Fibroblast of lung (primary cell): ENCODE results near the gene HAPLN1. TPM values are rescaled to one million over a fixed set of nuclear protein-coding genes. Genes with fewer than 3 reads are reported as not detected.

ENCODE experiments used
- DNase-seq, 2 donors: peaks; one replicate each; pipeline versions ENCODE4 v3.0.0 to v3.0.0-alpha.2; 2010; ENCODE audit warnings: low read depth in 2 of 2
- H2AFZ ChIP-seq: 2 replicates; pipeline ENCODE4 v1.5.1; 2012; ENCODE audit warnings: low read length, control low read depth, inconsistent platforms
- H3K27ac ChIP-seq: 2 replicates; pipeline ENCODE4 v1.5.1; 2011; ENCODE audit warnings: low read length, control low read depth; ENCODE audit not compliant: insufficient read depth
- H3K27me3 ChIP-seq: 2 replicates; pipeline ENCODE4 v1.5.1; 2011; ENCODE audit warnings: mild to moderate bottlenecking, low read length; ENCODE audit not compliant: control insufficient read depth, insufficient read depth
- H3K36me3 ChIP-seq: 2 replicates; pipeline ENCODE4 v1.5.1; 2011; ENCODE audit warnings: low read length; ENCODE audit not compliant: control insufficient read depth, insufficient read depth
- H3K4me1 ChIP-seq: 2 replicates; pipeline ENCODE4 v1.5.1; 2011; ENCODE audit warnings: low read length; ENCODE audit not compliant: control insufficient read depth, insufficient read depth; ENCODE audit errors: extremely low read depth
- H3K4me2 ChIP-seq: 2 replicates; pipeline ENCODE4 v1.5.1; 2011; ENCODE audit warnings: low read length, control low read depth; ENCODE audit not compliant: insufficient read depth; ENCODE audit errors: extremely low read depth
- H3K4me3 ChIP-seq, 4 experiments: fragments of 200-600 bp in 1 of 4; sonication (generic) in 1 of 4; replicated peaks in 1 of 4; 2 replicates each; pipeline ENCODE4 v1.5.1; 2011 to 2016; ENCODE audit warnings: low read length in 4 of 4, low read depth in 3 of 4, mild to moderate bottlenecking in 3 of 4, control low read depth in 2 of 4, inconsistent platforms in 1 of 4, mixed read lengths in 1 of 4; ENCODE audit not compliant: insufficient read depth in 1 of 4; ENCODE audit errors: control extremely low read depth in 1 of 4
- H3K79me2 ChIP-seq: 2 replicates; pipeline ENCODE4 v1.5.1; 2012; ENCODE audit warnings: mild to moderate bottlenecking, low read length, inconsistent platforms; ENCODE audit not compliant: control insufficient read depth, insufficient read depth
- H3K9ac ChIP-seq: 2 replicates; pipeline ENCODE4 v1.5.1; 2011; ENCODE audit warnings: mild to moderate bottlenecking, low read length, control low read depth; ENCODE audit not compliant: insufficient read depth
- H3K9me3 ChIP-seq: 2 replicates; pipeline ENCODE4 v1.5.1; 2012; ENCODE audit warnings: low read depth, low read length; ENCODE audit not compliant: control insufficient read depth, insufficient read depth
- H4K20me1 ChIP-seq: 2 replicates; pipeline ENCODE4 v1.5.1; 2011; ENCODE audit warnings: low read length; ENCODE audit not compliant: control insufficient read depth, insufficient read depth; ENCODE audit errors: extremely low read depth
- EZH2 ChIP-seq: IDR thresholded peaks from 2 replicates; pipeline ENCODE4 v1.5.1; 2012; ENCODE audit warnings: low read length, control low read depth, mild to moderate bottlenecking; ENCODE audit errors: missing control alignments
- polyA plus RNA-seq, 2 donors: library from polyadenylated mRNA; depleted of rRNA in 1 of 2; stranded (reverse) in 1 of 2; unstranded in 1 of 2; fragments of >200 nt; gene quantifications; 2 replicates each; pipeline ENCODE4 v1.2.1, GENCODE V29; 2011 to 2012; ENCODE audit warnings: missing spikeins in 1 of 2
- total RNA-seq: library from RNA; depleted of rRNA; stranded (reverse); fragments of >200 nt; gene quantifications from 2 replicates; pipeline ENCODE4 v1.2.1, GENCODE V29; 2014
- TF ChIP-seq, protein P1 (sequence below), 2 donors: IDR thresholded peaks in 1 of 2; conservative IDR thresholded peaks in 1 of 2; 1 replicate in 1 of 2; 2 replicates in 1 of 2; pipeline ENCODE4 v1.5.1; 2011 to 2012; ENCODE audit warnings: low read length in 2 of 2, control low read depth in 1 of 2, inconsistent platforms in 1 of 2, low read depth in 1 of 2, mild to moderate bottlenecking in 1 of 2

HAPLN1 gene
- total and polyA plus RNA-seq, 2 donors (not counting 1 experiment from before 2014, with no cell fraction given): 0.17 to 7.7 TPM

DNA sequence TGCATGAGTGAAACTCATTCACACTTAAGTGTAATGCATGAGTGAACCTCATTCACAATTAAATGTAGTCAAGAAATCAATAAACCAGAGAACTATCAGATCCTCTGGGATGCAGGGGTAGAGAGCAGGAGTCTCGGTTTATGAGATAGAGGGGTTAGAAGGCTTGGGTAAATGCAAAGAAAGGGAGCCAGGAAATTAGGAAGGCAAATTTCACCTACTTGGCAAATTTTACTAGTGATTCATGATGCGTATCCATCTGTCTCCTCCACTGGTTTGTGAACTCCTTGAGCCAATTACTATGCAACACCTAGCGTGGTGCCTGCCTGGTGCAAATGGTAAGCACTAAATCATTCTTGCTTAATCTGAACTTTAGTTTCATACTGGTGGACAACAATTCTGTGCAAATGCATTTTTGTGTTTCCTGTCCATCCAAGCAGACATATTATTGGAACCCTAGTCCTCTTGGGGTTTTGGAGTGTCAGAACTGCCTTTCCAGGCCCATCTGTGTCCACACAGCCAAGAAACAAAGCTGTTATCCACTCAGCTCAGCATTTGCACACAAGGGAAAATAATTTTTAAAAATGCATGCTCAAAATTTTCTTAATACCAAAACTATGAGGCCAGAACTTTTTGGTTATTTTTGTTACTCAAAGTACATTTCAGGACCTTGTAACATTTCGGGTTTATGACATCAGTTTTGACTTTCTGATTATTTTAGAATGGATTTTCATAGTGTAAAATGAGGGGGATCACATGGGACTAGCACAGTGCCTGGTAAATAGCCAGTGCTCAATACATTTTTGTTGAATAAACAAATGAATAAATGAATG, 5.2 kb downstream of the HAPLN1 start:
- H3K4me2 ChIP-seq: no peak overlapping the region
- no peaks in the 10 kb centered on the region for H3K9me3 ChIP-seq
- H4K20me1 ChIP-seq: no peaks in the 10 kb centered on the region
- H3K4me3 ChIP-seq: no peak overlapping the region
- H2AFZ ChIP-seq: no peak overlapping the region
- no peak overlapping the region for H3K27ac ChIP-seq
- H3K27me3 ChIP-seq: no peaks in the 10 kb centered on the region
- H3K36me3 ChIP-seq: no peaks in the 10 kb centered on the region
- peak in 1 of 2 donors; percentile 40 for DNase-seq
- no peaks in the 10 kb centered on the region for H3K4me1 ChIP-seq
- no peaks in the 10 kb centered on the region for H3K79me2 ChIP-seq
- H3K9ac ChIP-seq: no peak overlapping the region
- TF ChIP-seq, protein P1, sequence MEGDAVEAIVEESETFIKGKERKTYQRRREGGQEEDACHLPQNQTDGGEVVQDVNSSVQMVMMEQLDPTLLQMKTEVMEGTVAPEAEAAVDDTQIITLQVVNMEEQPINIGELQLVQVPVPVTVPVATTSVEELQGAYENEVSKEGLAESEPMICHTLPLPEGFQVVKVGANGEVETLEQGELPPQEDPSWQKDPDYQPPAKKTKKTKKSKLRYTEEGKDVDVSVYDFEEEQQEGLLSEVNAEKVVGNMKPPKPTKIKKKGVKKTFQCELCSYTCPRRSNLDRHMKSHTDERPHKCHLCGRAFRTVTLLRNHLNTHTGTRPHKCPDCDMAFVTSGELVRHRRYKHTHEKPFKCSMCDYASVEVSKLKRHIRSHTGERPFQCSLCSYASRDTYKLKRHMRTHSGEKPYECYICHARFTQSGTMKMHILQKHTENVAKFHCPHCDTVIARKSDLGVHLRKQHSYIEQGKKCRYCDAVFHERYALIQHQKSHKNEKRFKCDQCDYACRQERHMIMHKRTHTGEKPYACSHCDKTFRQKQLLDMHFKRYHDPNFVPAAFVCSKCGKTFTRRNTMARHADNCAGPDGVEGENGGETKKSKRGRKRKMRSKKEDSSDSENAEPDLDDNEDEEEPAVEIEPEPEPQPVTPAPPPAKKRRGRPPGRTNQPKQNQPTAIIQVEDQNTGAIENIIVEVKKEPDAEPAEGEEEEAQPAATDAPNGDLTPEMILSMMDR (conservative IDR thresholded peaks at IDR 0.05 in 1 of 2, IDR thresholded peaks at IDR 0.05 in 1 of 2; ENCODE audit: low read depth in 1 of 2, low read length in 2 of 2): no peak
- no peak for TF ChIP-seq EZH2

DNA sequence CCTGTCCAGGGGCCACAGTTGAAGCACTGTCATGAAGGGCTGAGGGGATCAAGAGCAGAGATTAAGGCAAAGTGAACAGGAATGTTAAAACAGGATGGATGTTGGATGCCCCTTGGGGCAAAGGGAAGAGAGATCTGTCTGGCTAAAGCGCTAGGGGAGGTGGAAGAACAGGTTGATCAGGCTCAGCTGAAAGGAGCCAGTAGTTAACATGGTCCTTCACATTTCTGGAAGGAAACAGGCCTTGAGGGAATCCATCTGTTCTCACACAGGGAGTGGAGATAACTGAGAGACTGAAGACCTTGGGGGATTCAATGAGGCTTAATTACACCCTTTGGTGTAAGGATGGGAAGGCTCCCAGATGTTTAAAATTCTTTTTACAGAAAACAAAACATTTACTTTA, 5.8 kb downstream of the HAPLN1 start:
- no peak overlapping the region for H2AFZ ChIP-seq

DNA sequence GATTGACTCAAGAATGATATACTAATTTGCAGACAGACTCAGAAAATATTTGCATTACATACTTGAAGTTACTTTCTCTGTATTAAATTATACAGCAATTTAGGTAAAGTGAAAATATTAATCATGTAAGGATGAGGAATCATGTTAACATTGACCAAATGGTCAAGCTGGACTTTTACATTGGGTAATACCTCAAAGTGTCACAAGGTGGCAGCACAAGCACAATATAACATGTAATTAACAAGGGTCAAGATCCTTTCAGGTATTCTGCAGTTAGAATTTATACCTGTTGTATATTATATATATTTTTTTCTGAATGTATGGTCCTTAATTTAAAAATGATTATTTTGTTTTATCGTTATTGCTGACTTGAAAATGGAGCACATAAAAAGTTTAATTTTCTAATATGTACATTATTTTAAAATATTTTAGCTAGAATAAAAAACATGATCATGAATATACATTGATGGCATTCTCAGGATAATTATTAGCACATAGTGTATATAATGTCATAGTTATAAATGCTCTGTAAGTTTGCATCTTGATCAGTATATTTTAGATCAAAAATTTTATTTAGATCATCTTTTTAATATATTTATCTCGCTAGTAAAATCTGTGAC, 8.6 kb downstream of the HAPLN1 start:
- Histone ChIP-seq H3K9ac (no peak overlapping the region), H3K27ac (no peak overlapping the region), H3K4me1 (no peaks in the 10 kb centered on the region), H3K4me3 (no peak overlapping the region), H2AFZ (no peak overlapping the region), H3K36me3 (no peaks in the 10 kb centered on the region), H4K20me1 (no peaks in the 10 kb centered on the region), H3K9me3 (no peaks in the 10 kb centered on the region), H3K27me3 (no peaks in the 10 kb centered on the region), H3K4me2 (no peak overlapping the region), H3K79me2 (no peaks in the 10 kb centered on the region)
- no peak for TF ChIP-seq EZH2
- TF ChIP-seq, protein P1 (conservative IDR thresholded peaks at IDR 0.05 in 1 of 2, IDR thresholded peaks at IDR 0.05 in 1 of 2; ENCODE audit: low read depth in 1 of 2, low read length in 2 of 2): peak; percentile 51 to 70
- peak; percentile 30 to 54 for DNase-seq

More for the DNA sequence above, 5.8 kb downstream of the HAPLN1 start:
- H3K27ac ChIP-seq: no peak overlapping the region
- no peak overlapping the region for H3K9ac ChIP-seq
- no peak for DNase-seq
- H3K36me3 ChIP-seq: no peaks in the 10 kb centered on the region
- H3K9me3 ChIP-seq: no peaks in the 10 kb centered on the region
- H3K4me3 ChIP-seq: no peak overlapping the region
- H3K27me3 ChIP-seq: no peaks in the 10 kb centered on the region
- no peak overlapping the region for H3K4me2 ChIP-seq
- no peaks in the 10 kb centered on the region for H4K20me1 ChIP-seq
- H3K4me1 ChIP-seq: no peaks in the 10 kb centered on the region
- TF ChIP-seq, protein P1 (conservative IDR thresholded peaks at IDR 0.05 in 1 of 2, IDR thresholded peaks at IDR 0.05 in 1 of 2; ENCODE audit: low read depth in 1 of 2, low read length in 2 of 2): no peak
- TF ChIP-seq EZH2: no peak
- H3K79me2 ChIP-seq: no peaks in the 10 kb centered on the region
